H1 (cell line): ENCODE data around the gene RASGRP4. TPM values are rescaled to one million over a fixed set of nuclear protein-coding genes. Genes with fewer than 3 reads are reported as not detected.

Source experiments
- CTCF ChIA-PET: fragments of 300-600 bp; sonication (Branson Sonifier 250); formaldehyde crosslinking; loops from one replicate; lab custom pipeline; 2021; ENCODE audit not compliant: partially characterized antibody; lab: Charles Lee
- POLR2A ChIA-PET: fragments of 300-600 bp; sonication (Branson Sonifier 250); formaldehyde crosslinking; loops from one replicate; lab custom pipeline; 2021; ENCODE audit warnings: inconsistent platforms; ENCODE audit not compliant: partially characterized antibody; lab: Charles Lee
- DNase-seq, 2 experiments: peaks; one replicate each; pipeline versions ENCODE4 v3.0.0 to v3.0.0-alpha.2; 2010 to 2022; ENCODE audit warnings: low spot score in 2 of 2, low read depth in 1 of 2, mixed read lengths in 1 of 2
- FAIRE-seq: peaks from 2 replicates; lab custom pipeline; 2011; peaks lifted over from hg19 to GRCh38; lab: Jason Lieb, UNC
- H2AFZ ChIP-seq: 2 replicates; pipeline ENCODE4 v1.8.1; 2012; ENCODE audit warnings: low read length, inconsistent platforms
- H2AK5ac ChIP-seq: 2 replicates; pipeline ENCODE4 v1.6.1; 2013; ENCODE audit warnings: low read depth, low read length
- H2BK120ac ChIP-seq: replicated peaks from 2 replicates; pipeline ENCODE3; 2013; ENCODE audit warnings: low read depth, low read length, inconsistent platforms
- H2BK12ac ChIP-seq: 2 replicates; pipeline ENCODE4 v1.6.1; 2013; ENCODE audit warnings: low read depth, low read length
- H2BK15ac ChIP-seq: 2 replicates; pipeline ENCODE4 v1.6.1; 2013; ENCODE audit warnings: low read length
- H2BK20ac ChIP-seq: 2 replicates; pipeline ENCODE4 v1.6.1; 2013; ENCODE audit warnings: low read length
- H2BK5ac ChIP-seq: 2 replicates; pipeline ENCODE4 v1.6.1; 2013; ENCODE audit warnings: low read depth, low read length
- H3K14ac ChIP-seq: 2 replicates; pipeline ENCODE4 v1.6.1; 2013; ENCODE audit warnings: inconsistent platforms; ENCODE audit not compliant: insufficient read length
- H3K18ac ChIP-seq: 2 replicates; pipeline ENCODE4 v1.6.1; 2013; ENCODE audit warnings: low read length; ENCODE audit errors: extremely low read depth
- H3K23ac ChIP-seq: 2 replicates; pipeline ENCODE4 v1.6.1; 2013; ENCODE audit warnings: inconsistent platforms; ENCODE audit not compliant: insufficient read length
- H3K23me2 ChIP-seq: 2 replicates; pipeline ENCODE4 v1.6.1; 2013; ENCODE audit warnings: low read depth, low read length
- H3K27ac ChIP-seq: 2 replicates; pipeline ENCODE4 v1.6.1; 2011; ENCODE audit warnings: low read depth, low read length, inconsistent platforms
- H3K27me3 ChIP-seq, 4 experiments: replicated peaks in 1 of 4; 1 replicate in 1 of 4; 2 replicates in 3 of 4; pipeline versions ENCODE4 v1.6.1 to v1.8.1; 2011 to 2013; ENCODE audit warnings: low read length in 3 of 4, mild to moderate bottlenecking in 3 of 4, inconsistent platforms in 2 of 4, mixed read lengths in 2 of 4, moderate library complexity in 1 of 4; ENCODE audit not compliant: control insufficient read depth in 3 of 4, insufficient read depth in 3 of 4; ENCODE audit errors: extremely low read depth in 1 of 4
- H3K36me3 ChIP-seq, 4 experiments: 2 replicates each; pipeline versions ENCODE4 v1.6.1 to v1.8.1; 2011 to 2013; ENCODE audit warnings: mild to moderate bottlenecking in 4 of 4, low read length in 3 of 4, moderate library complexity in 2 of 4, control low read depth in 1 of 4, inconsistent platforms in 1 of 4; ENCODE audit not compliant: insufficient read depth in 4 of 4, control insufficient read depth in 2 of 4
- H3K4ac ChIP-seq: replicated peaks from 2 replicates; pipeline ENCODE3; 2013; ENCODE audit warnings: low read length, low read depth, mixed read lengths, inconsistent platforms; ENCODE audit not compliant: insufficient read length
- H3K4me1 ChIP-seq, 4 experiments: replicated peaks in 1 of 4; 1 replicate in 1 of 4; 2 replicates in 3 of 4; pipeline versions ENCODE4 v1.6.1 to v1.8.1; 2011 to 2013; ENCODE audit warnings: low read length in 3 of 4, inconsistent platforms in 2 of 4, mixed read lengths in 1 of 4; ENCODE audit not compliant: insufficient read depth in 4 of 4, control insufficient read depth in 3 of 4
- H3K4me2 ChIP-seq, 2 experiments: 2 replicates each; pipeline versions ENCODE4 v1.6.1 to v1.8.1; 2011 to 2013; ENCODE audit warnings: low read depth in 2 of 2, low read length in 2 of 2, control low read depth in 1 of 2, inconsistent platforms in 1 of 2, mild to moderate bottlenecking in 1 of 2; ENCODE audit not compliant: insufficient read depth in 1 of 2
- H3K4me3 ChIP-seq, 4 experiments: fragments of 200-600, 300-600 bp in 1 of 4; sonication (generic), shearing (Covaris generic), sonication (Bioruptor Twin) in 1 of 4; 2 replicates each; pipeline versions ENCODE4 v1.5.1 to v1.8.1; 2011 to 2016; ENCODE audit warnings: low read length in 4 of 4, low read depth in 3 of 4, control low read depth in 2 of 4, inconsistent platforms in 2 of 4, mild to moderate bottlenecking in 2 of 4, mixed read lengths in 1 of 4, moderate library complexity in 1 of 4; ENCODE audit not compliant: insufficient read depth in 2 of 4; ENCODE audit errors: extremely low read depth in 1 of 4
- H3K56ac ChIP-seq: replicated peaks from 2 replicates; pipeline ENCODE3; 2013; ENCODE audit warnings: low read depth, mild to moderate bottlenecking, mixed read lengths, low read length, inconsistent platforms; ENCODE audit not compliant: insufficient read length
- H3K79me1 ChIP-seq: 2 replicates; pipeline ENCODE4 v1.6.1; 2013; ENCODE audit warnings: low read depth, low read length, control low read depth
- H3K79me2 ChIP-seq, 2 experiments: 2 replicates each; pipeline versions ENCODE4 v1.6.1 to v1.8.1; 2012 to 2013; ENCODE audit warnings: low read length in 2 of 2, mild to moderate bottlenecking in 2 of 2, inconsistent platforms in 1 of 2; ENCODE audit not compliant: insufficient read depth in 2 of 2, control insufficient read depth in 1 of 2
- H3K9ac ChIP-seq, 4 experiments: replicated peaks in 1 of 4; 1 replicate in 1 of 4; 2 replicates in 3 of 4; pipeline versions ENCODE4 v1.6.1 to v1.8.1; 2011 to 2013; ENCODE audit warnings: low read depth in 3 of 4, low read length in 3 of 4, control low read depth in 2 of 4, mild to moderate bottlenecking in 2 of 4, moderate library complexity in 2 of 4, inconsistent platforms in 1 of 4; ENCODE audit errors: extremely low read depth in 1 of 4
- H3K9me3 ChIP-seq, 2 experiments: 2 replicates each; pipeline versions ENCODE4 v1.6.1 to v1.8.1; 2012 to 2013; ENCODE audit warnings: mild to moderate bottlenecking in 2 of 2, moderate library complexity in 2 of 2, control low read depth in 1 of 2, inconsistent platforms in 1 of 2, low read depth in 1 of 2, low read length in 1 of 2, mixed read lengths in 1 of 2; ENCODE audit not compliant: insufficient read depth in 2 of 2
- H4K20me1 ChIP-seq, 2 experiments: replicated peaks in 1 of 2; 2 replicates each; pipeline versions ENCODE3 to v1.8.1; 2011 to 2013; ENCODE audit warnings: inconsistent platforms in 2 of 2, low read length in 2 of 2, mild to moderate bottlenecking in 1 of 2; ENCODE audit not compliant: insufficient read depth in 2 of 2, control insufficient read depth in 1 of 2
- H4K5ac ChIP-seq: 2 replicates; pipeline ENCODE4 v1.6.1; 2013; ENCODE audit warnings: low read length, low read depth, mixed read lengths, inconsistent platforms; ENCODE audit not compliant: insufficient read length
- H4K8ac ChIP-seq: 2 replicates; pipeline ENCODE4 v1.8.0; 2013; ENCODE audit warnings: mild to moderate bottlenecking, moderate library complexity, low read length, inconsistent platforms; ENCODE audit not compliant: insufficient read depth; ENCODE audit errors: extremely low read depth
- H4K91ac ChIP-seq: replicated peaks from 2 replicates; pipeline ENCODE3; 2013; ENCODE audit warnings: low read length, mixed read lengths, inconsistent platforms; ENCODE audit not compliant: insufficient read length
- CHD2 ChIP-seq: IDR thresholded peaks from 2 replicates; pipeline ENCODE4 v1.6.1; 2012; ENCODE audit warnings: low read length, improper control_type of control experiment
- GTF2F1 ChIP-seq: IDR thresholded peaks from 2 replicates; pipeline ENCODE4 v1.6.1; 2012; ENCODE audit warnings: low read depth, low read length, improper control_type of control experiment, borderline replicate concordance
- JUND ChIP-seq: IDR thresholded peaks from 2 replicates; pipeline ENCODE4 v1.6.1; 2011; ENCODE audit warnings: mild to moderate bottlenecking, improper control_type of control experiment, low read length
- PHF8 ChIP-seq: fragments of 200-600 bp; sonication (generic); conservative IDR thresholded peaks from 2 replicates; pipeline ENCODE4 v1.7.1; 2012; ENCODE audit warnings: low read depth, mild to moderate bottlenecking, inconsistent platforms, low read length, moderate library complexity
- RNF2 ChIP-seq: fragments of 200-900, 300-1000 bp; sonication (generic); IDR thresholded peaks from 2 replicates; pipeline ENCODE4 v1.7.1; 2016; ENCODE audit warnings: borderline replicate concordance, low read depth, mild to moderate bottlenecking, antibody characterized with exemption, low read length; ENCODE audit not compliant: poor library complexity, severe bottlenecking; ENCODE audit errors: missing control alignments
- WGBS, 2 experiments: shearing (Covaris generic) in 1 of 2; methylation state at CpG; one replicate each; pipeline versions ENCODE4 v1.1.6 to v1.1.7; 2013 to 2015; ENCODE audit warnings: low lambda C conversion rate in 2 of 2, mixed read lengths in 2 of 2, inconsistent platforms in 1 of 2, low coverage in 1 of 2, missing lambda C conversion rate in 1 of 2; ENCODE audit not compliant: insufficient replicate concordance in 2 of 2, insufficient coverage in 1 of 2, insufficient read length in 1 of 2; ENCODE audit errors: extremely low coverage in 1 of 2, missing lambda C conversion rate in 1 of 2; 5-methylcytosine and 5-hydroxymethylcytosine counted together
- polyA plus RNA-seq, 7 experiments: library from polyadenylated mRNA; depleted of rRNA in 3 of 7; stranded (reverse) in 5 of 7; unstranded in 2 of 7; fragments of >200 nt in 5 of 7; fragments of 200-250 nt in 2 of 7; gene quantifications; 1 replicate in 5 of 7; 2 replicates in 1 of 7; 4 replicates in 1 of 7; pipeline versions ENCODE4 v1.2.1 to v1.2.3, GENCODE V29; 2011 to 2013; ENCODE audit warnings: missing spikeins in 2 of 7, mixed read lengths in 2 of 7
- total RNA-seq: library from RNA; stranded (reverse); fragmentation: NEBNext Ultra II Directional; extraction: Animal tissue kit (Norgen Biotek cat#: 25700); gene quantifications from 2 replicates; pipeline ENCODE4 v1.2.1, GENCODE V29; 2021

RASGRP4 gene
- total and polyA plus RNA-seq, 2 of the 8 experiments (the other 6 are each of a cell fraction or from before 2014, with no cell fraction given): 1.9 to 3.1 TPM

GRCh38 chr19:38376576-38376975, 49.4 kb downstream of the RASGRP4 start:
- H2BK12ac ChIP-seq: no peak overlapping the region
- no peaks in the 10 kb centered on the region for H3K9me3 ChIP-seq
- peaks cover 14% of the 10 kb centered on the region for H3K79me1 ChIP-seq
- H4K8ac ChIP-seq: no peak overlapping the region; the same call in 1 of the 2 replicates
- ChIA-PET POLR2A (interaction anchor here (1.2 to 3.8 kb wide), 3 partner anchors 12 to 59 kb away, joined by 4 to 35 read pairs (median 4); partner anchors contain the start of genes GGN and SPRED3), CTCF (interaction anchor here (1.0 to 5.7 kb wide), 6 partner anchors 8 to 142 kb away, joined by 4 to 37 read pairs (median 6); partner anchors contain the start of genes CATSPERG, FAM98C and KCNK6)
- H2BK5ac ChIP-seq: no peak overlapping the region
- H2BK120ac ChIP-seq: no peak overlapping the region
- no peak overlapping the region for H3K27ac ChIP-seq
- WGBS, 2 experiments: 71% methylated on average over 3 of the region's 3 CpGs; no CpG with 5 or more reads in 1 of the 2 experiments
- H2AK5ac ChIP-seq: no peak overlapping the region
- H2AFZ ChIP-seq: no peak overlapping the region
- H2BK20ac ChIP-seq: no peak overlapping the region
- H3K14ac ChIP-seq: no peak overlapping the region
- no peak overlapping the region for H4K5ac ChIP-seq
- FAIRE-seq (no peak), DNase-seq (no peak)
- peaks cover 0 to 6% (median 3%) of the 10 kb centered on the region in 4 experiments; a peak in 3 of 7 replicates for H3K4me1 ChIP-seq
- no peak overlapping the region for H3K18ac ChIP-seq
- H3K79me2 ChIP-seq: peaks cover 0 to 22% of the 10 kb centered on the region in 2 experiments; a peak in 2 of 4 replicates
- H3K27me3 ChIP-seq: no peaks in the 10 kb centered on the region
- H3K23ac ChIP-seq: no peak overlapping the region
- H4K20me1 ChIP-seq: peaks cover 3 to 8% of the 10 kb centered on the region in 2 experiments
- H3K4ac ChIP-seq: no peak overlapping the region
- H3K56ac ChIP-seq: no peak overlapping the region
- H2BK15ac ChIP-seq: no peak overlapping the region
- H4K91ac ChIP-seq: no peak overlapping the region
- no peak overlapping the region; a peak in 1 of 4 replicates for H3K4me2 ChIP-seq
- no peak overlapping the region for H3K9ac ChIP-seq
- H3K4me3 ChIP-seq: no peak overlapping the region
- H3K23me2 ChIP-seq: peaks cover 7% of the 10 kb centered on the region; the same call in 1 of the 2 replicates
- H3K36me3 ChIP-seq: peaks cover 9 to 14% (median 11%) of the 10 kb centered on the region in 4 experiments; a peak in 7 of 8 replicates
- TF ChIP-seq PHF8 (no peak), JUND (no peak), CHD2 (no peak), GTF2F1 (no peak), RNF2 (no peak)
